Diencephalon (tissue), 1 donor: ENCODE results near the gene ZFPL1. TPM values are rescaled to one million over a fixed set of nuclear protein-coding genes. Genes with fewer than 3 reads are reported as not detected.

Experiments used
- small RNA-seq: library from RNA; depleted of rRNA; stranded (forward); fragments of <200 nt; gene quantifications from one replicate; pipeline ENCODE3, GENCODE V24; 2014
- total RNA-seq: library from RNA; depleted of rRNA; stranded (reverse); fragments of >200 nt; gene quantifications from one replicate; pipeline ENCODE4 v1.2.3, GENCODE V29; 2014

Gene ZFPL1
- total RNA-seq, result 15.7 TPM

GRCh38 chr11:65083834-65084597 lies at the start of gene ZFPL1, which contains the start of gene CDCA5:
Gene ZFPL1, plus strand, starts transcription at chr11:65084222. Its CDS starts 477 bp downstream, at chr11:65084699.
Gene CDCA5, minus strand, starts transcription at chr11:65084040. Its CDS starts 62 bp downstream, at chr11:65083978.

GRCh38 chr11:65040847-65041622 lies 43.0 kb upstream of the ZFPL1 start, which contains the start of gene SAC3D1:
Gene SAC3D1, plus strand, starts transcription at chr11:65041210. Its CDS starts 83 bp downstream, at chr11:65041293.

GRCh38 chr11:65058419-65059054 lies 25.5 kb upstream of the ZFPL1 start, which contains the start of gene NAALADL1:
Gene NAALADL1, minus strand, starts transcription at chr11:65058553. Its CDS starts 32 bp downstream, at chr11:65058521.

DNA sequence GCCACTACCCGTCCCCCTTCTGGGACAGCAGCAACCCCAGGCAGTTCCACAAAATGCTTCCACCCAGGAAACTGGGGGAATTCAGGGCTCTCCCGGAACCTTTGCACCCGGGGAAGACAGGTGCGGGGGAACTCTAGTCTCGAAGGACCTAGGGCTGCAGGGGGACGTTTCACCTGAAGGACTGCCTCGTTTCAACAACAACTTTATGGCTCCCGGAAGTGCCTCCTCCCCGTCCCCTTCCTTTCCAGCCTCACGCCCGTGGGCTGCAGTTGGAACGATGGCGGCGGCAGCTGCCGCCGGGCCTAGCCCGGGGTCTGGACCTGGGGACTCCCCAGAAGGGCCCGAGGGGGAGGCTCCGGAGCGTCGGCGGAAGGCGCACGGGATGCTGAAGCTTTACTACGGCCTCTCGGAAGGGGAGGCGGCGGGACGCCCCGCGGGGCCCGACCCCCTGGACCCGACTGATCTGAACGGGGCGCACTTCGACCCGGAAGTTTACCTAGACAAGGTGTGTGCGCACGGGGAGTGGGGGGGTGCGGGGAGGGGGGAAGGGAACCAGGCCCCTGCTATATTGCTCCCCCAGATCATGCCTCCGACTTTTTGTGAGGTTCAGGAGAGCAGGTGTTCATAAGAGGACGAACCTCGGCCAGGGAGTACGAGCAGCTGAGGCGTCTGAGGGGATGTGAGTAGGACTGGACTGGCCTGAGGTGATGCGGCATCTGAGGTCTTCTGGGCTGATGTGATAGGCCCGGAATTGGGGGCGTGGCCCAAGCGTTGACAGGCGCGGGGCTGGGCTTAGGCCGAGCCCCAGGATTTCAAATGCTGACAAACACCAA lies 12.2 kb downstream of the ZFPL1 start, which contains the start of gene VPS51:
VPS51 (plus strand) TSS at position 241 of the 833 bp plus-strand sequence; CDS start at position 278, 37 bp downstream.

DNA sequence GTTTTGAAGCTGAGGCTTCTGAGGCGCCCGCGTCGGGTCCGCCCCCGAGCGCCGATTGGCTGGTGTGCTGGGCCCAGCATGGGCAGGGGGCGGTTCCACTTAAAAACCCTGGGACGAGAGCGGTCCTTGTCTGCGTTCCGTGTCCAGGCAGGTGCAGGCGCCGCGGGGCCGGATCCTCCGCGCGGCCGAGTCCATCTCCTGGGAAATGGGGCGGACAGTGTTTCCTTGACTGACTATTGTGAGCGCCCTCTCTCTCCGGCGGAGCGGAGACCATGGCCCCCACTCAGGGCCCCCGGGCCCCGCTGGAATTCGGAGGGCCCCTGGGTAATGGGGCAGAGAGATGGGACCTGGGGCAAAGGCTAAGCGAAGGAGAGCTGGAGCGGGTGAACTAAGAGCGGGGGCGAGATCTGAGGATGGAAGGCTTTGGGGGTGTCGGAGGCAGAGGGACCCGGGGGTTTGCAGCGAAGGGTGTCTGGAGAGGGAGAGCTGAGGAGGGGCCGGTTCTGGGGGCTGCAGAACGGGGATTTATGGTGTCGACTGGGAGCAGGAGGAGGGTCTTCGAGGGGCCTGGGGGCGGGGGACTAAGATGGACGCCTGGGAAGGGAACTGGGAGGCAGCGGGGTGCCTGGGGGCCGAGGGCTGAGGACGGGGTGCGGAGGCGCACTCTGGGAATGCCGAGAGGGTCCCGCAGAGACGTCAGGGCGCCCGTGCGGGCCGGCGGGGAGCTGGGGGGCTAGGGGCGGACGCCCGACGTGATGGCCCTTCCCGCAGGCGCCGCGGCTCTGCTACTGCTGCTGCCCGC lies 27.9 kb downstream of the ZFPL1 start, which contains the start of gene TM7SF2:
TM7SF2 (plus strand) TSS at position 129 of the 802 bp plus-strand sequence; CDS start at position 273, 144 bp downstream.

DNA sequence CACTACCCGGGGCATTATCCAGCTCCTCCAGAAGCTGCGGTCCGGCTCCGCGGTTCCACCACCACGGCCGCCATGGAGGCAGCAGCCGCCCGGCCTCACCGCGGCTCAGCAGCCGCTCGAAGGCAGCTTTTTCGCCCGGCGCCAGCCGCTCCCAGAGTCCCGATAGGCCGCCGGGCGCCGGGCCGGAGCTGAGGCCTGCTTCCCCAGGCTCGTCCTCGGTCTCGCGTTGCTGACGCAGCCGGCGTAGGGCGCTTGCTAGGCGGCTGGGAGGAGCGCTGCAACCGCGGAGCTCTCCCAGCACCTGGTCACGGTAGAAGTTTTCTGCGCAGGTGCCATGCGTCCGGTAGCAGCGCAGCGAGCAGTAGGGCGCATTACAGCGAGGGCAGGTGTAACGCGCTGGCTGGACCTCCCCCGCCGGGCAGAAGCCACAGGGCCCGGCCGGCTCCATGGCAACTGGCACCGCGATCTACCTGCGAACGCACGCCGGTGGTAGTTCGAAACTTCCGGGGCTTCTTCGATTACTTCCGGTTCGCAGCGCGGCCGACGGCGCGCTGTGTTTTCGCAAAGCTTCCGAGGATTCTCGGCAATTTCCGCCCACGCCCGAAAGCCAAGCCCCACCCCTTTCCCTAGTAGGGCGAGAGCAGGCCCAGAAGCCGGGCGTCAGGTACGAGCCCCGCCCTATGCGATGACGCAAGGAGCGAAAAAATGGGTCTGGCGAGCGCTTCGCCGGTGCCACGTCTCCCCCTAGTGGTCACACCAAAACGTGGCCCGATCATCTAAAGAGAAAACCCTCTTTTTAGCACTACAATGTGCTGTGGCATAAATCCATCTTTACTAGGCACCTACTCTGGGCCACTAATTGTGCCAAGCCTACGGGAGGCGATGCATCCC lies 33.4 kb downstream of the ZFPL1 start, which contains the start of gene ZNHIT2:
ZNHIT2 (minus strand) TSS at position 496 of the 891 bp plus-strand sequence; CDS start at position 448, 48 bp downstream.

DNA sequence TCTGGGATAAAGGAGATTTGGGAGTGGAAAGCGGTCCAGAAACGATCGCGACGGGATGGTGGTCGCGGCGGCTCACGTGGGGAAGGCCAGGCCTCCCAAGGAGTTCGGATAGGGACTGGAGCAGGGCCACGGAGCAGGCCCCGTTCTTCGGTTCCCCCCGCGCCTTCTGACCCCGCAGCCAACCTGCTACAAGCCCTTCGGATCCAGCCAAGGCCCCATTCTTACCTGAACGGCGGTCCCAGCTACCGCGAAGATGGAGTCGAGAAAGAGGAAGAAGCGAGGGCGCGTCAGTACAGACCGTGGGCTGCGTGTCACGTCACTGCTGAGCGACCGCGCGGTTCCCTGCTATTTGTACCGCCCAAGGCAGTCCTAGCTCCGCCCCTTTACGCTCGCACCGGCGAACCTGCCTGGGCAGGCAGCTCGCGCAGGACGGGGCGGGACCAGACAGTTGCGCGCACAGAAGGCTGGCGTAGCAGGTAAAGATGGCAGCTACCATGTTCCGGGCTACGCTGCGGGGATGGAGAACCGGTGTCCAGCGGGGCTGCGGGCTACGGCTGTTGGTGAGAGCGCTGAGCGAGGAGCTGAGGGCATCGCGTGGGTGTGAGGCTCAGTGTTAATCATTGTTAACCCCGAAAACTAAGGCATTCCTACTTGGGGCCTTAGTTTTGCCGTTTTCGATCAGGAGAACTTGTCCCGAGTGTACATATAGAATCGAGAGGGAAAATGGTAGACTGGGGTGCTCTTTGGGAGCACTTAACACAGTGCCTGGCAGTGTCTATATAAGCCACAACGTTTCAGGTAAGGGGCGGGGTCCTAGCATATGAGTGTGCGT lies 38.1 kb downstream of the ZFPL1 start, which contains the start of the genes FAU and MRPL49:
FAU (minus strand) TSS at position 270 of the 832 bp plus-strand sequence. CDS start 321 bp downstream, outside the sequence.
MRPL49 (plus strand) TSS at position 457 of the 832 bp plus-strand sequence; CDS start at position 483, 26 bp downstream.

DNA sequence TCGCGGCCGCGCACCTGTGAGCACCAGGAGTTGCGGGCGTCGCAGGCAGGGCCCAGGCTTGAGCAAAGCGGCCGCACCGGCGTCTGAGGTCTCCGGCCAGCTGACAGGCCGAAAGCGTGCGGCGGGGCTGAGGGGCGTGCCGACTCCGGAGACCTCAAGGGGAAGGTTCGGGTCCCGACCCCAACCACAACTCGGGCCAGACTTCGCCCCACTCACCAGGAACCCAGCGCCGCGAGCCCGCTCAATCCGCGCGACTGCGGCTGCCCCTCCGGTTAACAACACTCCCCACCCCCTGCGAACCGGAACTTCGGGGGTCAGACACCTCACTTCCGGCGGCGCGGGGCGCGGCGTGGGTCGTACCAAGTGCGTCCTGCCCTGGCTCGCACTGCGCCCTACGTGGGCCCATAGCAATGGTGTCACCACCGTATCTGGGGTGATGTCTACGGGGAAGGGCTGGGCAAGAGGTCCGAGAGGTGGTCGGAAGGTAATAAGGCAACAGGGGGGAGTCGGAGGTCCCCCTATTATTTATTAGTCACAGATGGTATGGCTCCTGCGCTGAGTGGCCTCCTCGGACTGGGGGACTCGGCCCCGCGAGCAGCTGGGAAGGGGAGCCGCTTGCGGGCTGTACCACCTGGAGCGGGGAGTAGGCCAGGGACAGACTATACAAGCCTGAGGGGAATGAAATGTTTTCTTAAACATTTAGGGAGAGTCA lies 50.4 kb downstream of the ZFPL1 start, which contains the start of gene SYVN1:
SYVN1 (minus strand) TSS at position 280 of the 712 bp plus-strand sequence. CDS start 918 bp downstream, outside the sequence.

Small RNAs within 50 kb of the gene (small RNA-seq; reads per million reads assigned to genes)
- not detected for gene SNX15

Other genes starting within 250 kb of the ZFPL1 start
- gene CDC42BPG, start 239.6 kb upstream of the ZFPL1 start, total RNA-seq, result 2.1 TPM
- gene EHD1, start 205.6 kb upstream of the ZFPL1 start, total RNA-seq, result 39.0 TPM
- 9.9 TPM for gene ATG2A, start 167.0 kb upstream of the ZFPL1 start, total RNA-seq
- gene PPP2R5B, start 159.5 kb upstream of the ZFPL1 start, total RNA-seq, result 39.7 TPM
- gene GPHA2, start 148.3 kb upstream of the ZFPL1 start, total RNA-seq, result not detected
- not detected for gene MAJIN, start 112.1 kb upstream of the ZFPL1 start, total RNA-seq
- not detected for gene BATF2, start 87.3 kb upstream of the ZFPL1 start, total RNA-seq
- 73.4 TPM for gene ARL2, start 70.1 kb upstream of the ZFPL1 start, total RNA-seq
- gene SNX15, start 56.8 kb upstream of the ZFPL1 start, total RNA-seq, result 16.4 TPM
- gene SAC3D1, start 43.0 kb upstream of the ZFPL1 start, total RNA-seq, result 6.9 TPM
- 4.2 TPM for gene NAALADL1, start 25.7 kb upstream of the ZFPL1 start, total RNA-seq
- gene CDCA5, start 182 bp upstream of the ZFPL1 start, total RNA-seq, result 2.3 TPM
- 125 TPM for gene VPS51, start 12.0 kb downstream of the ZFPL1 start, total RNA-seq
- gene TM7SF2, start 27.6 kb downstream of the ZFPL1 start, total RNA-seq, result 81.4 TPM
- gene ZNHIT2, start 33.5 kb downstream of the ZFPL1 start, total RNA-seq, result 6.9 TPM
- 229 TPM for gene FAU, start 37.9 kb downstream of the ZFPL1 start, total RNA-seq
- 39.7 TPM for gene MRPL49, start 38.1 kb downstream of the ZFPL1 start, total RNA-seq
- 11.1 TPM for gene SYVN1, start 50.3 kb downstream of the ZFPL1 start, total RNA-seq
- not detected for gene SPDYC, start 86.0 kb downstream of the ZFPL1 start, total RNA-seq
- 64.6 TPM for gene CAPN1, start 97.7 kb downstream of the ZFPL1 start, total RNA-seq
- 1.8 TPM for gene POLA2, start 177.7 kb downstream of the ZFPL1 start, total RNA-seq
- 8.1 TPM for gene CDC42EP2, start 230.6 kb downstream of the ZFPL1 start, total RNA-seq
- 31.4 TPM for gene DPF2, start 249.6 kb downstream of the ZFPL1 start, total RNA-seq